Lung (tissue), 12 donors: Measurements from ENCODE around the gene FOXO3. TPM values are rescaled to one million over a fixed set of nuclear protein-coding genes. Genes with fewer than 3 reads are reported as not detected.

Experiments
- ATAC-seq: fragments of 200-7000 bp; cut with Tn5 transposase; one replicate; pipeline ENCODE4 v1.9.1; 2020; ENCODE audit warnings: moderate number of reproducible peaks; ENCODE audit not compliant: insufficient read depth, low FRiP score
- DNase-seq, 3 donors: peaks; one replicate each; pipeline ENCODE4 v3.0.0-alpha.2; 2013 to 2017
- H3K27ac ChIP-seq, 2 donors: one replicate each; pipeline ENCODE4 v1.5.1; 2013; ENCODE audit warnings: mild to moderate bottlenecking in 2 of 2, moderate library complexity in 2 of 2, control low read depth in 1 of 2, inconsistent platforms in 1 of 2, low read depth in 1 of 2, low read length in 1 of 2
- H3K27me3 ChIP-seq, 3 donors: one replicate each; pipeline ENCODE4 v1.5.1; 2013; ENCODE audit warnings: low read length in 2 of 3; ENCODE audit not compliant: control insufficient read depth in 3 of 3, insufficient read depth in 3 of 3
- H3K36me3 ChIP-seq, 4 donors: one replicate each; pipeline ENCODE4 v1.5.1; 2013; ENCODE audit warnings: low read length in 4 of 4, mild to moderate bottlenecking in 1 of 4, moderate library complexity in 1 of 4; ENCODE audit not compliant: control insufficient read depth in 4 of 4, insufficient read depth in 4 of 4
- H3K4me1 ChIP-seq, 5 donors: one replicate each; pipeline ENCODE4 v1.5.1; 2013; ENCODE audit warnings: low read length in 5 of 5, mild to moderate bottlenecking in 2 of 5, moderate library complexity in 1 of 5; ENCODE audit not compliant: control insufficient read depth in 5 of 5, insufficient read depth in 5 of 5
- H3K4me3 ChIP-seq: one replicate; pipeline ENCODE4 v1.5.1; 2013; ENCODE audit warnings: mild to moderate bottlenecking, control low read depth, moderate library complexity
- H3K9ac ChIP-seq, 2 donors: one replicate each; pipeline ENCODE4 v1.5.1; 2013; ENCODE audit warnings: low read length in 2 of 2, control low read depth in 1 of 2; ENCODE audit not compliant: insufficient read depth in 1 of 2
- H3K9me3 ChIP-seq, 4 donors: one replicate each; pipeline ENCODE4 v1.5.1; 2013; ENCODE audit warnings: low read length in 3 of 4, mild to moderate bottlenecking in 1 of 4, moderate library complexity in 1 of 4; ENCODE audit not compliant: control insufficient read depth in 4 of 4, insufficient read depth in 3 of 4
- WGBS, 2 donors: extraction: QIAGEN DNeasy Blood & Tissue Kit; methylation state at CpG; one replicate each; pipeline ENCODE4 v1.1.7; 2013; 5-methylcytosine and 5-hydroxymethylcytosine counted together
- polyA plus RNA-seq, 2 donors: library from polyadenylated mRNA; stranded (reverse); fragments of 200-250 nt; gene quantifications; one replicate each; pipeline ENCODE4 v1.2.1, GENCODE V29; 2013
- total RNA-seq, 2 donors: library from RNA; depleted of rRNA in 1 of 2; stranded (reverse); fragments of >200 nt in 1 of 2; gene quantifications; one replicate each; pipeline ENCODE4 v1.2.1, GENCODE V29; 2014 to 2021
- TF ChIP-seq, protein P1 (sequence below): IDR thresholded peaks from 2 replicates; pipeline ENCODE4 v1.5.1; 2012; ENCODE audit warnings: mild to moderate bottlenecking; ENCODE audit errors: control extremely low read depth, extremely low read depth
- donor health status: control.
- donor health status: control.
- donor health status: Bipolar disorder and iron deficiency.
- donor health status: healthy.
- donor health status: DM: yes; HTN: yes; CAD: no.

The FOXO3 gene
- total and polyA plus RNA-seq, 4 donors: 12.1 to 101 (median 40.0) TPM

DNA sequence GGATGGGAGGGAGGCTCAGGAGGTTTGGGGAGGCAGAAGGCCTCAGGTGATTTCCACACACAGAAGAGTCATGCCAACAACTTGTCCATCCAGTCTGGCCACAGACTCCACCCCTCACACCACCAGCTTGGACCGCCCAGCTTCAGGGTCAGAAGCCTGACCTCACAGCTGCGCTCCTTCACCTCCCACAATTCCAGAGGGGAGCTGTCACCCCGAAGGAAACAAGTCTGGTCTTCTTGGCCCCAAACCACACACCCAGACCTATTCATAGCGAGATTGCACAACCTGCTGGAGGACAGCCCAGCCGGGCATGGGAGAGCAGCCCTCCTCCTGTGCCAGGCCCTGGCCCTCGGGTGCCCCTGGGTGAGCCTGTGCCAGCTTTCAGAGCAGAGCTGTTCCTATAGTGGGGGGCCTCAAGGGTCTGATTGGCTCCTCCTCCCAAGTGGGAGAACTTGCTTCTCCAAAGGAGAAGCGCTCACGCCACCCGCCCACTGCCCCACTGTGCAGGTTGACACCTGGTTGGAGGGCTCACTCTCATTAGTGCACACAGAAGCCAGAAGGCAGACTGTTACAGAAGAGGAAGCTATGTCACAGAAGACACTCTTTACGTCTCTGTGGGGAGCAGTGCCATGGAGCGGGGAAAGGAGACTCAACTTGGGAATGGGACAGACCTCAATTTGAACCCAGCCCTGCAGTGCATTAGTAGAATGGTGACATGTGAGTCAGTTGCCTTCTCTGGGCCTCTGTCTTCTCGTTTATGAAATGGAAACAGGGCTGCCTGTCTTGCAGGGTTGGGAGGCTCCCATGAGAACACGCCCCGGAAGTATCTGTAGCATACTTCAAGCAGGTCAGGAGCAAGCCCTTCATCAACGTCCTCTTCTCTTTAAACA, 128.8 kb downstream of the FOXO3 start:
- 40 to 47% methylated on average over 15 of the region's 15 CpGs for whole genome bisulfite sequencing, 2 donors
- no peak overlapping the region for H3K4me3 ChIP-seq
- peak overlapping the region; percentile 45 to 82 for H3K27ac ChIP-seq
- TF ChIP-seq, protein P1, sequence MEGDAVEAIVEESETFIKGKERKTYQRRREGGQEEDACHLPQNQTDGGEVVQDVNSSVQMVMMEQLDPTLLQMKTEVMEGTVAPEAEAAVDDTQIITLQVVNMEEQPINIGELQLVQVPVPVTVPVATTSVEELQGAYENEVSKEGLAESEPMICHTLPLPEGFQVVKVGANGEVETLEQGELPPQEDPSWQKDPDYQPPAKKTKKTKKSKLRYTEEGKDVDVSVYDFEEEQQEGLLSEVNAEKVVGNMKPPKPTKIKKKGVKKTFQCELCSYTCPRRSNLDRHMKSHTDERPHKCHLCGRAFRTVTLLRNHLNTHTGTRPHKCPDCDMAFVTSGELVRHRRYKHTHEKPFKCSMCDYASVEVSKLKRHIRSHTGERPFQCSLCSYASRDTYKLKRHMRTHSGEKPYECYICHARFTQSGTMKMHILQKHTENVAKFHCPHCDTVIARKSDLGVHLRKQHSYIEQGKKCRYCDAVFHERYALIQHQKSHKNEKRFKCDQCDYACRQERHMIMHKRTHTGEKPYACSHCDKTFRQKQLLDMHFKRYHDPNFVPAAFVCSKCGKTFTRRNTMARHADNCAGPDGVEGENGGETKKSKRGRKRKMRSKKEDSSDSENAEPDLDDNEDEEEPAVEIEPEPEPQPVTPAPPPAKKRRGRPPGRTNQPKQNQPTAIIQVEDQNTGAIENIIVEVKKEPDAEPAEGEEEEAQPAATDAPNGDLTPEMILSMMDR: no peak
- ATAC-seq (peak; percentile 89), DNase-seq (peak; percentile 92 to 96 (median 95))
- H3K4me1 ChIP-seq: peaks cover 14 to 68% (median 27%) of the 10 kb centered on the region in 5 donors
- H3K9ac ChIP-seq: no peak overlapping the region
- no peaks in the 10 kb centered on the region for H3K27me3 ChIP-seq
- H3K36me3 ChIP-seq: peaks cover 2 to 15% (median 7%) of the 10 kb centered on the region in 4 donors
- no peaks in the 10 kb centered on the region for H3K9me3 ChIP-seq

DNA sequence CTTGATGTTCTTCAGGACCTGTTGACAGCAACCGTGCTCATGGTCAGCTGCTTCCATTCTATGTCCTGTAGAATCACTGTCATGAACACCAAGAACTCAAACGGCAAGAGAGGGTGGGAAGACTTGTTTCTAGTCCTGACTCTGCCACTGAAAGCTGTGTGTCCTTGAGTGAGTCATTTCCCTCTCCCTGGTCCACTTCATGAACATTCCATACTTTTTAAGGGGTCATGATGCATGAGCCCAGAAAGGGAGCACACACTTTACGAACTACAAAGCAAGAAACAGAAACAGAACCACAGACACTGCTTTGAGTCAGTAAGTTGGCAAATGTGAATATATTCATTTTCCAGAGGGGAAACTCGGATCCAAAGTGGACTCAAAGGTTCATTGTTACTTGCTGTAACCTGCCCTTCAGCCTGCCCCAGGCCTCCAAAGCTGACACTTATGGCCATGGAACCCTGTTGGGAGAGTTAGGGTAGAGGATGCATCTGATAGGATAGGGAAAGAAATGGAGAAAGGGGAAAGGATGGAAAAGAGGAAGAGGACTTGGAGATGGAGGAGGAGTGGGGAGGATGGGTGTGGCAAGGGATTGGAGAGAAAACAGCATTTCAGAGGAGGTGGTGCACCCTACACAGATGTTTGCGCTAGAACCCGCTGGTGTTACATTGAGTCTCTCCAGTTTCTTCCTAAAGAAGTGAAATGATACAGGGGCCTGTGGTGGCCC, 129.8 kb downstream of the FOXO3 start:
- peak; percentile 9 for ATAC-seq
- TF ChIP-seq, protein P1: no peak

DNA sequence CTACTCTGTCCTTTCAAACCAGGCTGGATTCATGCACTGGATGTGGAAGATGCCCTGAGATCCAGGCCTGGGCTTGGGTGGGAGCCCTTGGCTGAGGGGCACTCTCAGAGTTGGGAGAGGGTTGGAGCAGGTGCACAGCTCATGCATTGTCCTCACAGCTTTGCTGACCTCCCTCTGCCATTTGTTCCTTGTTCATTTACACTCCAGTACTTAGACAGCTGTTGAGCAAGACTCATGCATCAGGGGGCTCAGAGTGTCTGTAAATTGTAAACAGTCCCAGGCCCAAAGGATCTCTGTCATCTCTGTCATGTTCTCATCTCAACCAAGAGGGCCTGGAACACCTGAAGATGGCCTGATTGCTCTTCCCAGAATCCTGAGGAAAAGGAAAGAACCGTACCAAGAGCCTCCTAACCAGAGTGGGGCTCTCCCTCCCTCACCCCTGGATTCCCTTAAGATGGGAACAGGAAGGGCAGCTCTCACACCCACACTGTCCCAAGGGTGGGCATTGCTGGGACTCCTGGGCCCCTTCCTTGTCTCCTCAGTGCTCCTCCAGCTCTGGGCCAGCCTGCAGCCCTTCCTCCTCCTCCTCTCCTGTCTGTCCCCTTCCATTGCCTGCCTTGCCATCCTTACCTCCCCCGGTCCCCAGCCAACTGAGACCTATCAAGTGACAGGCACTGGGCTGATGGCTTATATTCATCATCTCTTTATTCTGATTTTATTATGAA, 132.9 kb downstream of the FOXO3 start:
- DNase-seq (peak in 1 of 3 donors; percentile 86), ATAC-seq (no peak)
- Histone ChIP-seq H3K27ac (peak overlapping the region in 1 of 2 donors; percentile 13), H3K4me3 (no peak overlapping the region), H3K9me3 (no peaks in the 10 kb centered on the region), H3K27me3 (no peaks in the 10 kb centered on the region), H3K9ac (no peak overlapping the region), H3K36me3 (peaks cover 0 to 3% (median 0%) of the 10 kb centered on the region in 4 donors), H3K4me1 (peaks cover 9 to 61% (median 17%) of the 10 kb centered on the region in 5 donors)
- WGBS, 2 donors: 88 to 95% methylated on average over 2 of the region's 2 CpGs
- TF ChIP-seq, protein P1: no peak

More for the DNA sequence above, 129.8 kb downstream of the FOXO3 start:
- Histone ChIP-seq H3K9me3 (no peaks in the 10 kb centered on the region), H3K27ac (peak overlapping the region; percentile 44 to 83), H3K4me1 (peaks cover 12 to 60% (median 18%) of the 10 kb centered on the region in 5 donors), H3K9ac (no peak overlapping the region), H3K27me3 (no peaks in the 10 kb centered on the region), H3K4me3 (no peak overlapping the region), H3K36me3 (peaks cover 2 to 17% (median 7%) of the 10 kb centered on the region in 4 donors)
- 82 to 90% methylated on average over 6 of the region's 6 CpGs for WGBS, 2 donors
- DNase-seq: no peak
